EL (cell line): Measurements from ENCODE around the gene CHSY3.

ENCODE experiments used
- DNase-seq: peaks from one replicate; pipeline ENCODE4 v3.0.0-alpha.2; 2016

Gene CHSY3

DNA sequence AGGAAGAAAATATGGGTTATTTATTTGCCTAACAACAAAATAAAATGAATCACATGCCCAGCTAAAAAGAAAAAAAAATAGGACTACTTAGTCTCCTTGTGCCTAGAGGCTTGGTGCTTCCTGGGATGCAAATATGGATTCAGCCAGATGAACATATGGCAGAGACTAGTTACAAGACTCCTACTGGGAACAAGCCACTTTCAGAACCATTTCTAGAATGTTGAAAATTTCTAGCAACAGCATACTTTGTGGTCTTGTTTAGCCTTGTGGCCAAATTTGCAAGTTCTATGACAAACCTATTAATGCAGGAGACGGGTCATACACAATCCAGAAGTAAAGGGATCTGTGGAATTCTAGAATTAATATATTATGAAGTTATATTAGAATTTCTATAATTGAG is 198.7 kb downstream of the CHSY3 start:
- DNase-seq: no peak

DNA sequence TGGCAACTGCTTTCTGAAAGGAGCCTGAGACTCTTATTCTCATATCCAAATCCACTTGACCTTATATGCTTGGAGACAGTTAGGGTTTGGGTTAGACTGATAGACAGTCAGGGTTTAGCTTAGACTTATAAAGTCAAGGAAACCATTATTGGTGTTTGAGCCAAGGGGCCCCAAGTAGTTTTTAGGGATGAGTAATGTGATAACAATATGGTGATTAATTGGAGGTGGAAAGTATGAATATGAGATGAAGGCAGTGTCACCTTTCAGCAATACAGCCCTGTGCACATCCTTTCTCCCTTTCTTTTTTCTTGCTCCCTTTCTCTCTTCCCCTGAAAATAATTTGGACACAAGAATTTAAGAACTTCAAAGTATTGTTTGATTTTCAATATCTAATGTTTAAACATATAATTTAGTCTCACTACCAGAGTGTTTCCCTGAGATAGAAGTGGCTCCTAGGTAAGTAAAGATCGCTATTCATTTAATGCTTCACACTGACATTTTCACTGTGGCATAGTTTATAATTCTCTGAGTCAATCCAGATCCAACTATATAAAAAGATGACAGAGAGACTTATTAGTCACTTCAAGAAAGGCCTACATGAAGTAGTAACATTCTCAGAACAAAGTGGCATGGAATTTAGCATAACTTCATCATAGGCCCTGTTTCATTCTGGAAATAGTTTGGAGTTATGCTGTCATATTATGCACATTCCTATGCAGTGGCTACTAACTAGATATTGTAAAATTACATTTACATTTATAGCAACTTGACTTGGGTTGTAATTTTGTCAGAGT is 200.8 kb downstream of the CHSY3 start:
- no peak for DNase-seq

- no peak for DNase-seq
Measured at GRCh38 chr5:130106480-130106879, 202.2 kb downstream of the CHSY3 start.

DNA sequence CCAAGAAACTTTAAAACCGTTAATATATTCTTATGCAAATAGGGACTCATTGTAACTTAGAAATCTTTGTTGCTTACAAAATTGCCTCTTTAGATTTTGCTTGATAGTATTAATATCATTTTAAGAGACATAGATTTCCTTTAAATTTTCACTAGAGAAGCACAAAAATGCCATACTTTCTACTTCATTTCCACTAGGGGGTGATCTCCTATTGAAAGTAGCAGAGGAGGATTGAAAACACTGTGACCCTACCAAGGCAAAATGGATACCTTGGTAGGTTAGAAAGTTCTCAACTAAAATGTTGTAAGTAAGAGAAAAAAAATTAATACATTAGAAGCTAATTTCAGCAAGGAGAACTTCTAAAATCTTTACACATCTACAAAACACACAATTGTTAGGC is 204.9 kb downstream of the CHSY3 start:
- peak; percentile 2 for DNase-seq

GRCh38 chr5:130110328-130110727 is 206.1 kb downstream of the CHSY3 start:
- DNase-seq: no peak

DNA sequence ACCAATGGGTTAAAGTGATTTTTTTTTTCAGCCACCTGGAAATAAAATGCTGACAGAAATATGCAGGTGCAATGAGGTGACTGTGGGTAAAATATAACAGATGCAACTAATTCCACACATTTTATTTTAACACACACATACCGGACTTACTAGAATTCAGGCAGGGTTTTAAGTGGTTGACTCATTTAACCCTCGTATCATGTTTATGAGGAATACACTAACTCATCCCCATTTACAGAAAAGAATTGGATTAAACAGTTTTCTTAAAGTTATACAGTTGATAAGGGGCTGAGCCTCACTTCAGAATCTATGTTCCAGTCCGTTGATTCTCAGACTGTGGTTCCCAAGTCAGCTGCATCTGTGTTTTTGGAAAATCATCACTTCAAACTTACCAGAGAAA is 207.5 kb downstream of the CHSY3 start:
- DNase-seq: no peak

DNA sequence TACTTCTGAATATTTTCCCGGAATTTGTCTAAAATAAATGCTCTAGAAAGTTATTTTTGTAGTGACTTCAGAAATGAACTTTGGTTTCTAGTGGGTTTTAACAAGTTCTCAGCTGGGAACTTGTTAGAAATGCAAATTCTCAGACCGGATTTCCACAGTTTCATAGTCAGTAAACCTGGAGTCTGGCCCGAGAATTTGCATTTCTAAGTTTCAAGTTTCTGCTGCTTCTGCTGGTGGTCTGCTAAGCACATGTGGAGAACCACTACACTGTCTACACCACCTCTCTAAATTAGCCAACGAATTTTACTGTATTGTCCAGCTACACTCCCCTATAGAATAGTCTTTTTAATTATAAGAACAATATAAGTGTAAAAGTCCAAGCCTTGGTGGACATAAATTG is 208.0 kb downstream of the CHSY3 start:
- no peak for DNase-seq

DNA sequence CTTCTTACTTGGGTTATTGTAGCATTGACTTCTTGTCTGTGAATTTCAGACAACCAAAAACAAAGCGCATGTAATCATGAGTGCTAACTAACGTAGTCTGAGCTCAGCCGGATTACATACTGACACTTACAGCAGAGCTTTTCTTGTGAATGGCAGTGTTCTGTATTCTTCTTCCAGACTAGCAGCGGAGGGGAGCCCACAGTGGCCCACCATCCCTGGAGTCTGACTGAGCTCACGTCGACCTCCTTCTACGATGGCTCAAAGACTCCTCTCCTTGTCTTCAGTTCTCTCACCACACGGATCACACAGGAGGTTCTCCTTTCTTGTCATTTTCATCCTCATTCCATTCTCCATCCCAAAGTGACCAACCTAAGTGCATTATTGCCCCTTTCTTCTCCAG is 211.4 kb downstream of the CHSY3 start:
- no peak for DNase-seq

- no peak for DNase-seq
Measured at GRCh38 chr5:130116462-130116861, 212.2 kb downstream of the CHSY3 start.

- DNase-seq: no peak
Measured at GRCh38 chr5:130116972-130117371, 212.7 kb downstream of the CHSY3 start.

- DNase-seq: no peak
Measured at GRCh38 chr5:130126746-130127145, 222.5 kb downstream of the CHSY3 start.

GRCh38 chr5:130135506-130135905 is 231.2 kb downstream of the CHSY3 start:
- DNase-seq: no peak

DNA sequence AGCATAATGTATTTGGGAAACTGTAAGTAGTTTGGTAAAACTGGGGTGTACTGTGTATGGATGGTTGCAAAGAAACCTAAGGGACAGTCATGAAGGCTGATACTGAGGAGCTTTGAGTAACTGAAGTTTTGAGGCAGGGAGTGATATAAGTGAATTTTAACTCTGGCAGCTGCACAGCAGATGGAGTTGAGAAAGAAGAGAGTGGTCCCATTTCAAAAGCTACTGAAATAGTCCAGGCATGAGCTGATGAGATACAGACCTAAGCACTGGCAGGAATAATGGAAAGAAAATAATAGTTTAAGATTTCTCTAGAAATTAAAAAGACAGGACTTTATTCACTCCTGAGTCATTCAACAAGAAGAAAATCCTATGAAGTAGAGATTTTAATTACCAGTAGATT is 232.0 kb downstream of the CHSY3 start:
- no peak for DNase-seq

DNA sequence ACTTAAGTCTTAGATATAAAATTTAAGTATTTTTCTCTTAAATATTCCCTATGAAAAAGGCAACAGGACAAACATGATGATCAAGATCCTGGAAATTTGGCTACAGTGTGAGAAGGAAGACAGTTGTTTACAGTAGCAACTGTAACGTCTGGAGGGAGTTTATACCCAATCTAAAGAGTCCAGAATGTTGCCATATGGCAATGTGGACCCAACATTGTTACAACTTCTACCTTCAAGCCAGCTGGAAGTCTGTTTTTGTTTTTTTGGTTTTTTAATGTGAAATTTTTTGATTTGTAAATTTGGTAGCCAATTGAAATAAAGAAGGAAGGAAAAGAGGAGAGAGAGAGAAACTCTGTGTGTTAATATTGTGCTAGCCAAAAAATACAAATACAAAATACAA is 233.4 kb downstream of the CHSY3 start:
- DNase-seq: no peak

GRCh38 chr5:130138406-130139045 is 234.3 kb downstream of the CHSY3 start:
- no peak for DNase-seq

GRCh38 chr5:130141659-130142320 is 237.5 kb downstream of the CHSY3 start:
- no peak for DNase-seq

GRCh38 chr5:130151239-130151638 is 247.0 kb downstream of the CHSY3 start:
- no peak for DNase-seq

DNA sequence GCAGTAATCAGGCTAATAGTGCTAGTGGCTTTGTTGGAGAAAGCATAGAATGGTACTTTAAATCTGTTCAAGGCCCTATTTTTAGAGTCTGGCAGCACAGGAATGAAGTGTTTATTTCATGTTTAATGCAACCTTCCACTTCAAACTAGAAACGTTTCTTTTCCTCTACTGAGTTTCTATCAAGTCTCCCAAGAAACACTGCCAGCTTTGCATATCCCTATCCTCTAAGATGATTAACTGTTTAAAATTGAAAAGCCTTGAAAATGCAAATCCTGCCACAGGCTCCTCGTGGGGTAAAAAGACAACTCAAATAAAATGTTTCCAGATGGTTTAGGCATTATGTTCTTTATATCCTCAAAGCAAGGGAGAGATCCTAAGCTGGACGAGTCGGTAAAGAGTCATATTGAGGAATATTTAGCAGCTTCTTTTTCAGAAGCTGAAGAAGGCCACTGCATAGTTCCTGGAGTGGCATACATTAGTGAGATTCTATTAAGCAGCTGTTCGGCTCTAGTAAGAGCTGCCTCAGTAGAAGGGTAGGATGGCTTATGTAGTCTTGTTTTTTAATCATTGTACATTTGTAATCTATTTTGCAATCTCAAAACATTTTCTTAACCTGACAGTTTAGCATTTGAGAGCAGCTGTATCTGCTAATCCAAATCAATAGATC is 251.2 kb downstream of the CHSY3 start:
- DNase-seq: no peak

DNA sequence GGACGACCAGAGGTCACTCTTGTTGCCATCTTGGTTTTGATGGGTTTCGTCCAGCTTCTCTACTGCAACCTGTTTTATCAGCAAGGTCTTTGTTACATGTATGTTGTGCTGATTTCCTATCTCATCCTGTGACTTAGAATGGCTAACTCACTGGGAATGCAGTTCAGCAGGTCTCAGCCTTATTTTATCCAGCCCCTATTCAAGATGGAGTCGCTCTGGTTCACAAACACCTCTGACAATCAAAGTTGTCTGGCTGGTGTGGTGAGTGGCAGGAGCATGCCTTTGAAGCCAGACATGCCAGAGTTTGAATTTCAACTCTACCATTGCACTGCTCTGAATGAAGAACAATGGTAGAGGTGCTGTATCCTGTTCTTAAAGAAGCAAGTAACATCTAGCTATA is 253.8 kb downstream of the CHSY3 start:
- DNase-seq: no peak

DNA sequence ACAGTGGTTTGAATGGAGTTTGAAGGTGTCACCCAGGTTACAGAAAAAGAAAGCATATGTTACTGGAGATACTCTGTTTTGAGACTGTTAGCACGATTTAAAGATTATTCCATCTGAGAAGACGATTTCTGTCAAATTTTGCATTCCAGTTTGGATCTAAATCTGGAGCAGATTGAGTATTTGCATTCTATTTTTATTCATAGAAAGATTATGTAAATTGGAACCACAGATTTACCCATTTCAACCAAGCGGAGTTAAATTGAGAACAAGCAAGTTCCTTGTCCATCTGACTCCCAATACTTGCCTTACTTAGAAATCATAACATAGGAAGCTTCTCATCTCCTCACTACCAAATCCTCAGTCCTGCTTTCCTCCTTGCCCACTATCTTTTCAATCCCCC is 255.7 kb downstream of the CHSY3 start:
- DNase-seq: no peak

- DNase-seq: no peak
Measured at GRCh38 chr5:130164966-130165365, 260.7 kb downstream of the CHSY3 start.

- DNase-seq: no peak
Measured at GRCh38 chr5:130166839-130167490, 262.7 kb downstream of the CHSY3 start.

GRCh38 chr5:130168211-130168610 is 263.9 kb downstream of the CHSY3 start:
- no peak for DNase-seq
